ENCODE data around the gene SPANXN2. TPM values are rescaled to one million over a fixed set of nuclear protein-coding genes. Genes with fewer than 3 reads are reported as not detected.

Gene SPANXN2
- total RNA-seq, 1 experiment from 2014 or later, result not detected

DNA sequence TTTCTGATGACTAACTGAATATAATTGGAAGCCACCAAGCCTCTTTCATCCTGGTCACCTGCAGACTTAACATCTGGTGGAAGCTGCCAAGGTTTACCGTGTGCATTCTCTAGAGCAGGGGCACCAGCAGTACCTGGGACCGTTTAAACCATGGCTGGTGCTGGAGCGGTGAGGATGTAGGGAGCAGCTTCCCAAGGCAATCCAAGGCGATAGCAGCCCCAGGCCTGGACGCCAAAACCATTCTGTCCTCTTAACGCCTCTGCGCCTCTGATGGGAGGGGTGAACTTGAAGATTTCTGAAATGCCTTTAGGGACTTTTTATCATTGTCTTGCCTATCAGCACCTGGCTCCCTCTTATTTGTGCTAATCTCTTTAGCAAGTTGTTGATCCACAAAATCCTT is 37.3 kb upstream of the SPANXN2 start:
- DNase-seq (ENCODE audit: low spot score) (no peak), ATAC-seq (no peak)
- no peak overlapping the region for H3K4me3 Mint-ChIP-seq
- H3K27ac Mint-ChIP-seq, result no peak overlapping the region
- peaks cover 27% of the 10 kb centered on the region for H3K36me3 Mint-ChIP-seq
- peaks cover 31% of the 10 kb centered on the region for H3K9me3 Mint-ChIP-seq
- H3K4me1 Mint-ChIP-seq, result no peaks in the 10 kb centered on the region
- TF ChIP-seq, protein P1, sequence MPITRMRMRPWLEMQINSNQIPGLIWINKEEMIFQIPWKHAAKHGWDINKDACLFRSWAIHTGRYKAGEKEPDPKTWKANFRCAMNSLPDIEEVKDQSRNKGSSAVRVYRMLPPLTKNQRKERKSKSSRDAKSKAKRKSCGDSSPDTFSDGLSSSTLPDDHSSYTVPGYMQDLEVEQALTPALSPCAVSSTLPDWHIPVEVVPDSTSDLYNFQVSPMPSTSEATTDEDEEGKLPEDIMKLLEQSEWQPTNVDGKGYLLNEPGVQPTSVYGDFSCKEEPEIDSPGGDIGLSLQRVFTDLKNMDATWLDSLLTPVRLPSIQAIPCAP (CRISPR knock-in tag; IDR thresholded peaks at IDR 0.05), result no peak
- TF ChIP-seq ELF4 (CRISPR knock-in tag; IDR thresholded peaks at IDR 0.05; ENCODE audit: low read depth) (no peak), IRF2 (CRISPR knock-in tag; IDR thresholded peaks at IDR 0.05; ENCODE audit: borderline replicate concordance, low read depth) (no peak), ZNF219 (CRISPR knock-in tag; IDR thresholded peaks at IDR 0.05; ENCODE audit: borderline replicate concordance) (no peak), PRRX2 (CRISPR knock-in tag; IDR thresholded peaks at IDR 0.05) (no peak), FOXP1 (CRISPR knock-in tag; IDR thresholded peaks at IDR 0.05; ENCODE audit: borderline replicate concordance) (no peak), ATF1 (CRISPR knock-in tag; IDR thresholded peaks at IDR 0.05) (no peak), RORB (CRISPR knock-in tag; IDR thresholded peaks at IDR 0.05) (no peak)
- TF ChIP-seq, protein P2, sequence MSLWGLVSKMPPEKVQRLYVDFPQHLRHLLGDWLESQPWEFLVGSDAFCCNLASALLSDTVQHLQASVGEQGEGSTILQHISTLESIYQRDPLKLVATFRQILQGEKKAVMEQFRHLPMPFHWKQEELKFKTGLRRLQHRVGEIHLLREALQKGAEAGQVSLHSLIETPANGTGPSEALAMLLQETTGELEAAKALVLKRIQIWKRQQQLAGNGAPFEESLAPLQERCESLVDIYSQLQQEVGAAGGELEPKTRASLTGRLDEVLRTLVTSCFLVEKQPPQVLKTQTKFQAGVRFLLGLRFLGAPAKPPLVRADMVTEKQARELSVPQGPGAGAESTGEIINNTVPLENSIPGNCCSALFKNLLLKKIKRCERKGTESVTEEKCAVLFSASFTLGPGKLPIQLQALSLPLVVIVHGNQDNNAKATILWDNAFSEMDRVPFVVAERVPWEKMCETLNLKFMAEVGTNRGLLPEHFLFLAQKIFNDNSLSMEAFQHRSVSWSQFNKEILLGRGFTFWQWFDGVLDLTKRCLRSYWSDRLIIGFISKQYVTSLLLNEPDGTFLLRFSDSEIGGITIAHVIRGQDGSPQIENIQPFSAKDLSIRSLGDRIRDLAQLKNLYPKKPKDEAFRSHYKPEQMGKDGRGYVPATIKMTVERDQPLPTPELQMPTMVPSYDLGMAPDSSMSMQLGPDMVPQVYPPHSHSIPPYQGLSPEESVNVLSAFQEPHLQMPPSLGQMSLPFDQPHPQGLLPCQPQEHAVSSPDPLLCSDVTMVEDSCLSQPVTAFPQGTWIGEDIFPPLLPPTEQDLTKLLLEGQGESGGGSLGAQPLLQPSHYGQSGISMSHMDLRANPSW (CRISPR knock-in tag; conservative IDR thresholded peaks at IDR 0.05; ENCODE audit: low read depth), result no peak
- ChIA-PET CTCF (no interaction called here), POLR2A (no interaction called here)
- no peaks in the 10 kb centered on the region for H3K27me3 Mint-ChIP-seq (ENCODE audit: low read depth)

GRCh38 chrX:143757375-143757774 is 36.8 kb upstream of the SPANXN2 start:
- ChIA-PET POLR2A (no interaction called here), CTCF (no interaction called here)
- Mint-ChIP-seq H3K4me1 (no peaks in the 10 kb centered on the region), H3K4me3 (no peak overlapping the region), H3K9me3 (peaks cover 36% of the 10 kb centered on the region), H3K36me3 (peaks cover 28% of the 10 kb centered on the region), H3K27me3 (ENCODE audit: low read depth) (no peaks in the 10 kb centered on the region), H3K27ac (no peak overlapping the region)
- no peak for TF ChIP-seq MYBL2 (CRISPR knock-in tag; IDR thresholded peaks at IDR 0.05)
- TF ChIP-seq, protein P3, sequence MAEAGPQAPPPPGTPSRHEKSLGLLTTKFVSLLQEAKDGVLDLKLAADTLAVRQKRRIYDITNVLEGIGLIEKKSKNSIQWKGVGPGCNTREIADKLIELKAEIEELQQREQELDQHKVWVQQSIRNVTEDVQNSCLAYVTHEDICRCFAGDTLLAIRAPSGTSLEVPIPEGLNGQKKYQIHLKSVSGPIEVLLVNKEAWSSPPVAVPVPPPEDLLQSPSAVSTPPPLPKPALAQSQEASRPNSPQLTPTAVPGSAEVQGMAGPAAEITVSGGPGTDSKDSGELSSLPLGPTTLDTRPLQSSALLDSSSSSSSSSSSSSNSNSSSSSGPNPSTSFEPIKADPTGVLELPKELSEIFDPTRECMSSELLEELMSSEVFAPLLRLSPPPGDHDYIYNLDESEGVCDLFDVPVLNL (CRISPR knock-in tag; IDR thresholded peaks at IDR 0.05; ENCODE audit: borderline replicate concordance, low read depth), result no peak
- ATAC-seq (no peak), DNase-seq (ENCODE audit: low spot score) (no peak)

- H3K4me3 Mint-ChIP-seq, result no peak overlapping the region
- ChIA-PET POLR2A (no interaction called here), CTCF (no interaction called here)
- DNase-seq (ENCODE audit: low spot score) (no peak), ATAC-seq (no peak)
- no peaks in the 10 kb centered on the region for H3K27me3 Mint-ChIP-seq (ENCODE audit: low read depth)
- H3K9me3 Mint-ChIP-seq, result peaks cover 39% of the 10 kb centered on the region
- H3K4me1 Mint-ChIP-seq, result no peaks in the 10 kb centered on the region
- H3K27ac Mint-ChIP-seq, result no peak overlapping the region
- H3K36me3 Mint-ChIP-seq, result peaks cover 31% of the 10 kb centered on the region
- TF ChIP-seq ZNF425 (CRISPR knock-in tag; conservative IDR thresholded peaks at IDR 0.05) (no peak), NR1H2 (CRISPR knock-in tag; IDR thresholded peaks at IDR 0.05) (no peak), NR3C1 (CRISPR knock-in tag; conservative IDR thresholded peaks at IDR 0.05; ENCODE audit: low read depth) (no peak), ZNF671 (CRISPR knock-in tag; IDR thresholded peaks at IDR 0.05) (no peak), ZNF281 (CRISPR knock-in tag; IDR thresholded peaks at IDR 0.05) (no peak), USF2 (CRISPR knock-in tag; IDR thresholded peaks at IDR 0.05) (no peak), ERG (CRISPR knock-in tag; IDR thresholded peaks at IDR 0.05) (no peak), HMGA2 (CRISPR knock-in tag; IDR thresholded peaks at IDR 0.05) (no peak), TEAD4 (CRISPR knock-in tag; IDR thresholded peaks at IDR 0.05) (no peak)
- TF ChIP-seq, protein P4, sequence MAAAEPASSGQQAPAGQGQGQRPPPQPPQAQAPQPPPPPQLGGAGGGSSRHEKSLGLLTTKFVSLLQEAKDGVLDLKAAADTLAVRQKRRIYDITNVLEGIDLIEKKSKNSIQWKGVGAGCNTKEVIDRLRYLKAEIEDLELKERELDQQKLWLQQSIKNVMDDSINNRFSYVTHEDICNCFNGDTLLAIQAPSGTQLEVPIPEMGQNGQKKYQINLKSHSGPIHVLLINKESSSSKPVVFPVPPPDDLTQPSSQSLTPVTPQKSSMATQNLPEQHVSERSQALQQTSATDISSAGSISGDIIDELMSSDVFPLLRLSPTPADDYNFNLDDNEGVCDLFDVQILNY (CRISPR knock-in tag; IDR thresholded peaks at IDR 0.05), result no peak
These were observed 33.6 kb upstream of the SPANXN2 start for GRCh38 chrX:143754183-143754582.
